GM12801 (cell line): ENCODE data around the gene ARID3A.

Experiments
- TF ChIP-seq, protein P1 (sequence below): IDR thresholded peaks from one replicate; pipeline ENCODE4 v1.5.1; 2011; ENCODE audit warnings: control low read depth; ENCODE audit not compliant: insufficient read length; ENCODE audit errors: extremely low read depth

ARID3A gene

DNA sequence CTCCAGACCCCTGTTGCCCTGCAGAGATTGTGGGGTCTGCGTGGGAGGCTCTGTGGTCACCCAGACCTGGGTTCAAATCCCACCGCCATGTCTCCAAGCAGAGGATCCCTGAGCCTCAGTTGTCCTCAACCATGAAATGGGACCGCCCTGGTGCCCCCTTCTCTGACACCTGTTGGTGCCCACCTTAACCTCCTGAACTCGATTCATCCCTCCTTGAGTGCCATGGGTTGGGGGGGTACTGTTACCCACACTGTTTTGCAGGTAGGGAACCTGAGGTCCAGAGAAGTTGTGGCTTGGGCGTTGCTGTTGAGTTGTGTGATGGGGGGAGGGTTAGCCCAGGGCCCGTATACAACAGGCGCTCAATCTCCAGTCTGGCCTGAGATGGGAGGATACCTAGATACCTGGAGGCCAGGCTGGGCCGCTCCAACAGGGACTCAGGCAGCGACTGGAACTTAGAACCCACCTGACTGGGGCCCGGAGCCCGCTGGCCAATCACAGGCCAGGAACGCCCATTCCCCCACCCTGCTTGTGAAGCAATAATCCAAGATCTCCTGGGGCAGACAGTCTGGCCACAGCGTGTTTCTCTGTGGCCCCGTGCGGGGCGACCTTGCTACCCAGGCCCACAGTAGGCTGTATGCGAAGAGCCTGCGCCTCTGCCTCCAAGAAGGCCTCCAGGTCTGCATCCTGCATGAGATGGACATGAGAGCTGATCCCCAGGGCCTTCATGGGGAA is 2.8 kb downstream of the ARID3A start:
- TF ChIP-seq, protein P1, sequence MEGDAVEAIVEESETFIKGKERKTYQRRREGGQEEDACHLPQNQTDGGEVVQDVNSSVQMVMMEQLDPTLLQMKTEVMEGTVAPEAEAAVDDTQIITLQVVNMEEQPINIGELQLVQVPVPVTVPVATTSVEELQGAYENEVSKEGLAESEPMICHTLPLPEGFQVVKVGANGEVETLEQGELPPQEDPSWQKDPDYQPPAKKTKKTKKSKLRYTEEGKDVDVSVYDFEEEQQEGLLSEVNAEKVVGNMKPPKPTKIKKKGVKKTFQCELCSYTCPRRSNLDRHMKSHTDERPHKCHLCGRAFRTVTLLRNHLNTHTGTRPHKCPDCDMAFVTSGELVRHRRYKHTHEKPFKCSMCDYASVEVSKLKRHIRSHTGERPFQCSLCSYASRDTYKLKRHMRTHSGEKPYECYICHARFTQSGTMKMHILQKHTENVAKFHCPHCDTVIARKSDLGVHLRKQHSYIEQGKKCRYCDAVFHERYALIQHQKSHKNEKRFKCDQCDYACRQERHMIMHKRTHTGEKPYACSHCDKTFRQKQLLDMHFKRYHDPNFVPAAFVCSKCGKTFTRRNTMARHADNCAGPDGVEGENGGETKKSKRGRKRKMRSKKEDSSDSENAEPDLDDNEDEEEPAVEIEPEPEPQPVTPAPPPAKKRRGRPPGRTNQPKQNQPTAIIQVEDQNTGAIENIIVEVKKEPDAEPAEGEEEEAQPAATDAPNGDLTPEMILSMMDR: no peak

DNA sequence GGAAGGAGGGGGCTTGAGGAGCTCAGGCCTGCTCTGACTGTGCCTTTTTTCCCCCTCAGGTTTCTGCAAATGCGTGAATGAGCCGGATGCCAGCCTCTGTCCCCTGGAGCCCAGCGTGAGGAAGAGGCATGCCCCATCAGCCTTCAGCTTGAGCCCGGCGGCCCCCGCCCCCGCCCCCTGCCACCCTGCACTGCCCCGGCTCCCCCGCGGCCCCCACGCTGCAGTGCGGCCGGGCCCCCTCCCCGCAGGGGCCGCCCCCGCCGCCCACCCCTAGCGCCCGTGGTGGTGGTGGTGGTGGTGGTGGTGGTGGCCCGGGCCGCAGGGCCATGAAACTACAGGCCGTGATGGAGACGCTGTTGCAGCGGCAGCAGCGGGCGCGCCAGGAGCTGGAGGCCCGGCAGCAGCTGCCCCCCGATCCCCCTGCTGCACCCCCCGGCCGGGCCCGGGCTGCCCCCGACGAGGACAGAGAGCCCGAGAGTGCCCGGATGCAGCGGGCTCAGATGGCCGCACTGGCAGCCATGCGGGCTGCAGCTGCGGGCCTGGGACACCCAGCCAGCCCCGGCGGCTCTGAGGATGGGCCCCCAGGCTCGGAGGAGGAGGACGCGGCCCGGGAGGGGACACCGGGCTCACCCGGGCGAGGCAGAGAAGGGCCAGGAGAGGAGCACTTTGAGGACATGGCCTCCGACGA is 3.5 kb downstream of the ARID3A start:
- TF ChIP-seq, protein P1: no peak

DNA sequence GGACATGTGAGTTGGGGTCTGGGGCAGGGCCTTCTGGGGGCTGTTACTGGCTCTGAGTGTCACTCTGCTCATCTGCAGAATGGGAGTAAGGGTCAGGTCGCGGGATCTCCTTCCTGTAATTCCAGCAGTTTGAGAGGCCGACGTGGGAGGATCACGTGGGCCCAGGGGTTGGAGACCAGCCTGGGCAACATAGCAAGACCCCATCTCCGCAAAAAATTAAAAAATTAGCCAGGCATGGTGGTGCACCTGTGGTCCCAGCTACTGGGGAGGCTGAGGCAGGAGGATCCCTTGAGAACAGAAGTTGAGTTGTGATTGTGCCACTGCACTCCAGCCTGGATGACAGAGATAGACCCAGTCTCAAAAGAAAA is 4.0 kb downstream of the ARID3A start:
- TF ChIP-seq, protein P1: no peak

DNA sequence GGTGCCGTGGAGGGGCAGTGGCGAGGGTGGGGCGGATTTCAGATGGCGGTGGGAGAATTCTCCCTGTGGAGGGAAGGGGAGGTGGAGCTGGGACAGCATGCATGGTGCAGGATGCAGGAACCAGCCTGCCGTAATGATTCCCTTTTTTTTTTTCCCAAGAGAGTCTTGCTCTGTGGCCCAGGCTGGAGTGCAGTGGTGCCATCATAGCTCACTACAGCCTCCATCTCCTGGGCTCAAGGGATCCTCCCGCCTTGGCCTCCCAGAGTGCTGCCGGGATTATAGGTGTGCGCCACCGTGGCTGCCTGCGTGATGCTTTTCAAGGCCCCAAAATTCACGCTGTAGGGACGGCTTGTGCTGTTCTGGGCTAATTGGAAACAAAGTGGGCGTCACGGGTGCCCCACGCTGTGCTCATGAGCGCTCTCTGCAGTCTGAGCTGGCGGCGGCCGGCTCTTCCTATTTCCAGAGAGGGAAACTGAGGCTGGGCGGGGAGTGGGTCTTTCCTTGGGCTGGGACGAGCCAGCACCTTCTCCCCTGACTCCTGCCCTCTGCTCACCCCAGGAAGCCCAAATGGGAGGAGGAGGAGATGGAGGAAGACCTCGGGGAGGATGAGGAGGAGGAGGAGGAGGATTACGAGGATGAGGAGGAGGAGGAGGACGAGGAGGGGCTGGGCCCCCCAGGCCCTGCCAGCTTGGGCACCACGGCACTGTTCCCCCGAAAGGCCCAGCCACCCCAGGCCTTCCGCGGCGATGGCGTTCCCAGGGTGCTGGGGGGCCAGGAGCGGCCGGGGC is 6.2 kb downstream of the ARID3A start:
- TF ChIP-seq, protein P1: no peak

DNA sequence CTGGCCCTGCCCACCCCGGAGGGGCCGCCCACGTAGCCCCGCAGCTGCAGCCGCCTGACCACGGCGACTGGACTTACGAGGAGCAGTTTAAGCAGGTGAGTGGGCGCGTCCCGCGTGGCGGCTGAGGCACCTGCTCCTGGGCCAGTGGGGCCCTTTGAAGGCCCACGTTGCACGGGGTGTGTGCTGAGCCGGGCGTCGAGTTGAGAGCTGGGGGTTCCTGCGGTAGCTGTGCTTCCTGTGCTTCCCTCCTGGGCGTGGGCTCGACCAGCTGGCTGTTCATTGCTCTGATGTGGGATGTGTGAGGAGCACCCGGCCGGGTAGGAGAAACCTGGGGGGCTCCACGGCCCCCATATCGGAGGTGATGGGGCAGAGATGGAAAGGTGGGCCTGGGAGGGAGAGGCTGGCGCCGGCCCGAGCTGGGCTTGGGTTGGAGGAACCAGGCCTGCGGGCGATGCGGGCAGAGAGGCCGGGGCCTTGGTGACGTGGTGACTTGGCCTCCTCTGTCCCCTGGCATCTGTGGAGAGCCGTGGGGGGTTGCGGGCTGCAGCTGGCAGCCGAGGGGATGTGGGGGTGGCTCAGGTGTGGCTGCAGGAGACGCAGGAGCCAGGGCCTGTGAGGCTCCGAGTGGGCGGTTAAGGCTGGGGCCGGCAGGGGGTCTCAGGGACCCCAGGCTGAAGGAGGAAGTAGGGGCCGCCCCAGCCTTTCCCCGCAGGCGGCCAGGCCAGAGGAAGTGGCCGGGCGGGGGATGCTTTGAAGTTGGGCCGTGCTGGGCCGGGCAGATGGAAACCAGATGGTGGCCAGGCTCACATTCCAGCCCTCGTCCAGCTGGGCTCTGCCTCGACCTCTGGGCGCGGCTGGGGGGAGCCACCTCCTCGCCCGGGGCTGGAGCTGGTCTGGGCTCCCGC is 7.1 kb downstream of the ARID3A start:
- TF ChIP-seq, protein P1: no peak

DNA sequence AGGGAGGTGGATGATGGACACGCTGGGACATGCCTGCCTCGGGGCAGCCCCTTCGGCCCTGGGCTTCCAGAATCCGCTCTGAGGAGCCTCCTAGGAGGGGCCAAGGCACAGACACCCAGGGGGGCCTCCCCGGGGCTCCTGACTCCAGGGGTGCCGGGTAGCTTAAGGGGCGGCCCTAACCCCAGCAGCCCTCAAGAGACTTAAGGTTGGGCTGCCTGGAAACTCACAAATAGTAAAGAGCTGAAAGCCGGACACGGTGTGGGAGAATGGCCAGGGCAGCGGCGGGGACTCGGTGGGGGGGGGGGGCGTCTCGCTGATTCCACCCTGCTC is 7.7 kb downstream of the ARID3A start:
- TF ChIP-seq, protein P1: no peak
